ENCODE data around the gene BRIP1. TPM values are rescaled to one million over a fixed set of nuclear protein-coding genes. Genes with fewer than 3 reads are reported as not detected.

Gene BRIP1
- total RNA-seq, 2 donors from 2014 or later = 1.5 to 2.3 TPM

GRCh38 chr17:61753696-61754095 lies 109.6 kb downstream of the BRIP1 start:
- ATAC-seq = no peak

DNA sequence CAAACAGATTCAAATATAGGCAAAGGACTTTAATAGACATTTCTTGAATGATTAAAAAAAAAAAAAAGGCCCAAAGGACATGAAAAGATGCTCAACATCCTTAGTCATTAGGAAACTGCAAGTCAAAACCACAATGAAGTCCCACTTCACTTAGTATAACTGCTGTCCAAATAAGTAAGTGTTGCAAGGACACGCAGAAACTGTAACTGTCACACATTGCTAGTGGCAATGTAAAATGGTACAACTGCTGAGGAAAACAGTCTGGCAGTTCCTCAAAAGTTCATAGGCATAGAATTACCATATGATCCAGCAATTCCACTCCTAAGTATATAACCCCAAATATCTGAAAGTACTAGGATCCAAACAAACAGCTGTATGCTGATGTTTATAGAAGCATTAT lies 112.7 kb downstream of the BRIP1 start:
- ATAC-seq (no peak), DNase-seq (no peak)
- Mint-ChIP-seq H3K27me3 (no peaks in the 10 kb centered on the region), H3K27ac (no peak overlapping the region), H3K4me3 (no peak overlapping the region), H3K36me3 (ENCODE audit: low read depth) (no peaks in the 10 kb centered on the region), H3K4me1 (no peaks in the 10 kb centered on the region)
- no peaks in the 10 kb centered on the region for H3K9me3 ChIP-seq (ENCODE audit: control insufficient read depth, low read length, poor library complexity, severe bottlenecking)

More at GRCh38 chr17:61753696-61754095, 109.6 kb downstream of the BRIP1 start:
- no peaks in the 10 kb centered on the region for H3K27me3 Mint-ChIP-seq
- no peaks in the 10 kb centered on the region for H3K9me3 ChIP-seq (ENCODE audit: control insufficient read depth, low read length, poor library complexity, severe bottlenecking)
- H3K4me3 Mint-ChIP-seq = no peak overlapping the region
- no peaks in the 10 kb centered on the region for H3K36me3 Mint-ChIP-seq (ENCODE audit: low read depth)
- H3K27ac Mint-ChIP-seq = no peak overlapping the region
- H3K4me1 Mint-ChIP-seq = no peaks in the 10 kb centered on the region
- no peak for DNase-seq

DNA sequence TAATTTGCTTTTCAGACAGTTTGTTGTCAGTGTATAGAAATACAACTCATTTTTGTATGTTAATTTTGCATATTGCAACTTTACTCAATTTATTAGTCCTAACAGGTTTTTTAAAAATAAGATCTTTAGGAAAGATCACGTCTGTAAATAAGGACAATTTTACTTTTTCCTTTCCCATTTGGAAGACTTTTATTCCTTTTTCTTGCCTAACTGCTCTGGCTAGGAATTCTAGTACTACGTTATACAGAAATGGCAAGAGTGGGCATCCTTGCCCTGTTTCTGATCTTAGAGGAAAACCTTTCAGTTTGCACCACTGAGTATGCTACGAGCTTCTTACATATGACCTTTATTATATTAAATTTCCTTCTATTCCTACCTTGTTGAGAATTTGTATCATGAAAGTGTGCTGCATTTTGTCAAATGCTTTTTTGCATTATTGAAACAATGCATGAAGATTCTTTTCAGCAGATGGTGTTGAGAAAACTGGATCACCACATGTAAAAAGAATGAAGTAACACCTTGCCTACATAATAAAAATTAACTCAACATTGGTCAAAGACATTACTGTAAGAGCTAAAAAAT lies 113.4 kb downstream of the BRIP1 start:
- H3K4me3 Mint-ChIP-seq = no peak overlapping the region
- H3K4me1 Mint-ChIP-seq = no peaks in the 10 kb centered on the region
- no peak overlapping the region for H3K27ac Mint-ChIP-seq
- no peaks in the 10 kb centered on the region for H3K36me3 Mint-ChIP-seq (ENCODE audit: low read depth)
- H3K9me3 ChIP-seq (ENCODE audit: control insufficient read depth, low read length, poor library complexity, severe bottlenecking) = no peaks in the 10 kb centered on the region
- no peak for DNase-seq
- no peaks in the 10 kb centered on the region for H3K27me3 Mint-ChIP-seq
- no peak for ATAC-seq

DNA sequence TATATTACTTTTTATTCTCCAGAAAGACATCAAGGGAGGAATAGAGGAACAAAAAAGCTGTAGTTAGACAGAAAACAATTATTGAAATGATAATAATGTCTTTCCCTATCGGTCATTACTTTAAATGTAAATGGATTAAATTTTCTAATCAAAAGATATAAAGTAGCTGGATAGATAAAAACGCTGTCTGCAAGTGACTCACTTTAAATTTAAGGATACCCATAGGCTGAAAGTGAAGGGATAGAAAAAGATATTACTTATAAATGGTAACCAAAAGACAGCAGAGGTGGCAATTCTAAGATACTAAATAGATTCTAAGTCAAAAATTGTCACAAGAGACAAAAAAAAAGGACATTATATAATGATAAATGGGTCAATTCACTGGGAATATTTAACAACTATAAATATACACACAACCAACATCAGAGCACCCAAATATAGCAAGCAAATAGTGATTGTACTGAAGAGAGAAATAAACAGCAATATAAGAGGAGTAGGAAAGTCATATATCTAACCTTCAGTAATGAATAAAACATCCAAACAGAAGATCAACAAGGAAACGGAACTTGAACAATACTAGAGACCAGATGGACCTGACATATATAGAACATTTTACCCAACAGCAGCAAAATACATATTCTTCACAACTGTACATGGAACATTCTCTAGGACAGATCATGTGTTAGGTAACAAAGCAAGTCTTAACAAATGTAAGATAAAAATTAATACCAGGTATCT lies 116.9 kb downstream of the BRIP1 start:
- Mint-ChIP-seq H3K4me3 (no peak overlapping the region), H3K27ac (no peak overlapping the region), H3K27me3 (no peaks in the 10 kb centered on the region), H3K36me3 (ENCODE audit: low read depth) (no peaks in the 10 kb centered on the region), H3K4me1 (no peaks in the 10 kb centered on the region)
- H3K9me3 ChIP-seq (ENCODE audit: control insufficient read depth, low read length, poor library complexity, severe bottlenecking) = no peaks in the 10 kb centered on the region
- DNase-seq (no peak), ATAC-seq (no peak)

- DNase-seq = no peak
- H3K27me3 Mint-ChIP-seq = no peaks in the 10 kb centered on the region
- H3K4me3 Mint-ChIP-seq = no peak overlapping the region
- ATAC-seq = no peak
- no peaks in the 10 kb centered on the region for H3K9me3 ChIP-seq (ENCODE audit: control insufficient read depth, low read length, poor library complexity, severe bottlenecking)
- H3K27ac Mint-ChIP-seq = no peak overlapping the region
- no peaks in the 10 kb centered on the region for H3K36me3 Mint-ChIP-seq (ENCODE audit: low read depth)
- no peaks in the 10 kb centered on the region for H3K4me1 Mint-ChIP-seq
Observed at GRCh38 chr17:61744804-61745203, 118.5 kb downstream of the BRIP1 start.

DNA sequence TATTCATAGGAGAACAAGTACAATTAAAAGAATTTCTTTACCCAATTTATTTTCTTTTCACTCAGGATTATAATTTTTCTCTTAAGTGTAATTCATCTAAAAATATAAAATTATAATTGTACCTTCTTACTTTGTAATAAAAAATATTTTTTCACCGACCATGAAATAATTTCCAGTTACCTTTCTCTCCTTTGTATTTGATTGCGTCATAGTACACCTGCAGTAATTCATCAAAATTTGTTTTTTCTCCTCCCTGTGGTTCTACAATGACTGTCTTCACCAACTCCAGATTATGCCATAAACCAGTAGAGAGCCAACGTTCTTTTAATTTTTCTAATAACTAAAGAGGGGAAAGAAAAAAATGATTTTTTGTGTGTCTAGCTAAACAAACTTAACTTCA lies 119.1 kb downstream of the BRIP1 start:
- H3K9me3 ChIP-seq (ENCODE audit: control insufficient read depth, low read length, poor library complexity, severe bottlenecking) = no peaks in the 10 kb centered on the region
- DNase-seq (no peak), ATAC-seq (no peak)
- no peaks in the 10 kb centered on the region for H3K36me3 Mint-ChIP-seq (ENCODE audit: low read depth)
- H3K4me3 Mint-ChIP-seq = no peak overlapping the region
- H3K4me1 Mint-ChIP-seq = no peaks in the 10 kb centered on the region
- H3K27me3 Mint-ChIP-seq = no peaks in the 10 kb centered on the region
- H3K27ac Mint-ChIP-seq = no peak overlapping the region

- no peaks in the 10 kb centered on the region for H3K36me3 Mint-ChIP-seq (ENCODE audit: low read depth)
- H3K9me3 ChIP-seq (ENCODE audit: control insufficient read depth, low read length, poor library complexity, severe bottlenecking) = no peaks in the 10 kb centered on the region
- no peak overlapping the region for H3K4me3 Mint-ChIP-seq
- no peaks in the 10 kb centered on the region for H3K27me3 Mint-ChIP-seq
- DNase-seq (no peak), ATAC-seq (no peak)
- H3K4me1 Mint-ChIP-seq = no peaks in the 10 kb centered on the region
- no peak overlapping the region for H3K27ac Mint-ChIP-seq
Observed at GRCh38 chr17:61743766-61744165, 119.6 kb downstream of the BRIP1 start.

- Mint-ChIP-seq H3K4me1 (no peaks in the 10 kb centered on the region), H3K36me3 (ENCODE audit: low read depth) (no peaks in the 10 kb centered on the region), H3K4me3 (no peak overlapping the region), H3K27ac (no peak overlapping the region), H3K27me3 (no peaks in the 10 kb centered on the region)
- ATAC-seq (no peak), DNase-seq (no peak)
- H3K9me3 ChIP-seq (ENCODE audit: control insufficient read depth, low read length, poor library complexity, severe bottlenecking) = no peaks in the 10 kb centered on the region
Observed at GRCh38 chr17:61739002-61739401, 124.3 kb downstream of the BRIP1 start.

- DNase-seq = no peak
- Mint-ChIP-seq H3K27me3 (no peaks in the 10 kb centered on the region), H3K36me3 (ENCODE audit: low read depth) (no peaks in the 10 kb centered on the region), H3K4me1 (no peaks in the 10 kb centered on the region), H3K27ac (no peak overlapping the region), H3K4me3 (no peak overlapping the region)
- ATAC-seq = no peak
- no peaks in the 10 kb centered on the region for H3K9me3 ChIP-seq (ENCODE audit: control insufficient read depth, low read length, poor library complexity, severe bottlenecking)
Observed at GRCh38 chr17:61738249-61738648, 125.1 kb downstream of the BRIP1 start.

- Mint-ChIP-seq H3K36me3 (ENCODE audit: low read depth) (no peaks in the 10 kb centered on the region), H3K4me1 (no peaks in the 10 kb centered on the region), H3K4me3 (no peak overlapping the region), H3K27me3 (no peaks in the 10 kb centered on the region), H3K27ac (no peak overlapping the region)
- DNase-seq = no peak
- no peak for ATAC-seq
- no peaks in the 10 kb centered on the region for H3K9me3 ChIP-seq (ENCODE audit: control insufficient read depth, low read length, poor library complexity, severe bottlenecking)
Observed at GRCh38 chr17:61737820-61738219, 125.5 kb downstream of the BRIP1 start.

DNA sequence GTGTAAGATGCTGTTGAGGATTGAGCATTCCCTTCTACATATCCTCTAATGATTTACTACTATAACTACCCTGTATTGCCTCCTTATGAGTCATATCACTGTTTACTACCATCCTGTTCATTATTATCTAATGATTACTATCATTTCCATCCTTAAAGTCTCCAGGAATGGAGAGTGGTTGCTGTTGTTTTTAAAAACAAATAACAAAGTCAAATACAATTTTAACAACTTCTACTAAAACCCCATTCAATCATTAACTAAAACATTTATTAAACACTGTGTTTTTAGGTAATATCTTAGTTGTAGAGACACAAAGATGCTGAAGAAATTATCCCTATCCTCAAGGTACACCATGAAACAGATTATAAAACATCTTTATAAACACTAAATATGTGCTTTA lies 126.9 kb downstream of the BRIP1 start:
- Mint-ChIP-seq H3K27me3 (no peaks in the 10 kb centered on the region), H3K27ac (no peak overlapping the region), H3K36me3 (ENCODE audit: low read depth) (peaks cover under 1% of the 10 kb centered on the region), H3K4me1 (peaks cover under 1% of the 10 kb centered on the region), H3K4me3 (no peak overlapping the region)
- no peaks in the 10 kb centered on the region for H3K9me3 ChIP-seq (ENCODE audit: control insufficient read depth, low read length, poor library complexity, severe bottlenecking)
- no peak for DNase-seq
- ATAC-seq = no peak

DNA sequence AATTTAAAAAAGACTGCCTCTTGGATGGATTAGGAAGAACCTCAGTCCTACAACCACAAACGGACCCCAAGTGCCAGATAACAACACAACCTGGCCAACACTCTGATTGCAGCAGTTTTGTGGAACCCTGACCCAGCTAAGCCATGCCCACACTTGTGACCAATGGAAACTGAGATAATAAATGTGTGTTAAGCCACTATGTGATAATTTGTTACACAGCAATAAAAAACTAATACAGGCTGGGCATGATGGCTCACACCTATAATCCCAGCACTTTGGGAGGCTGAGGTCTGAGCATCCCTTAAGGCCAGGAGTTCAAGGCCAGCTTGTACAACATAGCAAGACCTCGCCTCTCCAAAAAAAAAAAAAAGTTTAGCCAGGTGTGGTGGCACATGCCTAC lies 127.5 kb downstream of the BRIP1 start:
- Mint-ChIP-seq H3K27ac (no peak overlapping the region), H3K36me3 (ENCODE audit: low read depth) (peaks cover 2% of the 10 kb centered on the region), H3K27me3 (no peaks in the 10 kb centered on the region), H3K4me3 (no peak overlapping the region), H3K4me1 (peaks cover 2% of the 10 kb centered on the region)
- DNase-seq (no peak), ATAC-seq (no peak)
- no peaks in the 10 kb centered on the region for H3K9me3 ChIP-seq (ENCODE audit: control insufficient read depth, low read length, poor library complexity, severe bottlenecking)

DNA sequence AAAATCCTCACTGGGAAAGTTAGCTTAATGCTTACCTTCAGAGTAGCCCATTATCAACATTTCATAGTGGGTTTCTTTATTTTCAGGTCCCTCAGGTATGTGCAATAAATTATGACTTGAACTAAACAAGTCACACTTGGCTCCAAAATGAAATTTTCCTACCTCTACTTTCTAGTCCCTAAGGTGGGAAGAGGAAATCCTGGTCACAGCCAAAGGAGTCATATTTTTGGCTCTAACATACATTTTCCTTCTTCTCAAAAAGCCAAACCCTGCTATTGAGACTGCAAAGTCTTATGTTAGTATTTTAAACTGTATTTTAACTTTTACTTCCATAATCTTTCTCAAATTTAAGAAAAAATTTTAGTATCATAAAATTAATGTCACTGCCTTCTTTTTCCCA lies 128.9 kb downstream of the BRIP1 start:
- ATAC-seq (no peak), DNase-seq (no peak)
- no peaks in the 10 kb centered on the region for H3K27me3 Mint-ChIP-seq
- no peak overlapping the region for H3K4me3 Mint-ChIP-seq
- peaks cover 2% of the 10 kb centered on the region for H3K36me3 Mint-ChIP-seq (ENCODE audit: low read depth)
- peaks cover 2% of the 10 kb centered on the region for H3K4me1 Mint-ChIP-seq
- no peaks in the 10 kb centered on the region for H3K9me3 ChIP-seq (ENCODE audit: control insufficient read depth, low read length, poor library complexity, severe bottlenecking)
- no peak overlapping the region for H3K27ac Mint-ChIP-seq

- ATAC-seq (no peak), DNase-seq (no peak)
- H3K27ac Mint-ChIP-seq = no peak overlapping the region
- no peaks in the 10 kb centered on the region for H3K9me3 ChIP-seq (ENCODE audit: control insufficient read depth, low read length, poor library complexity, severe bottlenecking)
- H3K4me3 Mint-ChIP-seq = no peak overlapping the region
- H3K4me1 Mint-ChIP-seq = peaks cover 2% of the 10 kb centered on the region
- H3K27me3 Mint-ChIP-seq = no peaks in the 10 kb centered on the region
- peaks cover 2% of the 10 kb centered on the region for H3K36me3 Mint-ChIP-seq (ENCODE audit: low read depth)
Observed at GRCh38 chr17:61734012-61734411, 129.3 kb downstream of the BRIP1 start.

All from T-helper 17 cell (primary cell).